IMR-90 (cell line): Measurements from ENCODE around the gene MAG. TPM values are rescaled to one million over a fixed set of nuclear protein-coding genes. Genes with fewer than 3 reads are reported as not detected.

ENCODE experiments used
- ATAC-seq: fragments of 200-7000 bp; cut with Tn5 transposase; 2 replicates; pipeline ENCODE4 v1.9.1; 2020; ENCODE audit warnings: low read depth, mild to moderate bottlenecking, moderate library complexity
- BruUV-seq: library from RNA; stranded (reverse); fragments of 400-500 nt; replicated peaks from 2 replicates; lab custom pipeline; 2021; lab: Mats Ljungman, UMichigan
- CTCF ChIA-PET: fragments of 300-600 bp; formaldehyde crosslinking; extraction: SDS; loops from one replicate; lab custom pipeline; 2021; ENCODE audit warnings: antibody characterized with exemption; lab: Yijun Ruan, JAX
- POLR2A ChIA-PET: fragments of 300-600 bp; sonication (Branson Sonifier 250); formaldehyde crosslinking; loops from one replicate; lab custom pipeline; 2022; ENCODE audit warnings: antibody characterized with exemption; ENCODE audit not compliant: unreplicated experiment; lab: Charles Lee
- DNase-seq: peaks from one replicate; pipeline ENCODE4 v3.0.0; 2013
- H2AFZ ChIP-seq: replicated peaks from 2 replicates; pipeline ENCODE3; 2013; ENCODE audit warnings: low read length, mild to moderate bottlenecking; ENCODE audit not compliant: poor library complexity
- H2AK5ac ChIP-seq: 2 replicates; pipeline ENCODE4 v1.6.1; 2013; ENCODE audit warnings: low read depth, low read length, inconsistent platforms
- H2AK9ac ChIP-seq: replicated peaks from 2 replicates; pipeline ENCODE3; 2013; ENCODE audit warnings: mild to moderate bottlenecking, low read depth, low read length, moderate library complexity; ENCODE audit not compliant: poor library complexity
- H2BK120ac ChIP-seq: 2 replicates; pipeline ENCODE4 v1.6.1; 2013; ENCODE audit warnings: low read depth, low read length, inconsistent platforms
- H2BK15ac ChIP-seq: 3 replicates; pipeline ENCODE4 v1.6.1; 2013; ENCODE audit warnings: low read depth, low read length, inconsistent platforms
- H2BK20ac ChIP-seq: 2 replicates; pipeline ENCODE4 v1.6.1; 2013; ENCODE audit warnings: low read depth, mild to moderate bottlenecking, inconsistent platforms, low read length, moderate library complexity
- H2BK5ac ChIP-seq: 2 replicates; pipeline ENCODE4 v1.6.1; 2013; ENCODE audit warnings: mild to moderate bottlenecking, low read depth, low read length, inconsistent platforms; ENCODE audit not compliant: poor library complexity, severe bottlenecking
- H3K14ac ChIP-seq: replicated peaks from 2 replicates; pipeline ENCODE4 v1.6.1; 2013; ENCODE audit warnings: low read depth, low read length, inconsistent platforms
- H3K18ac ChIP-seq: 2 replicates; pipeline ENCODE4 v1.6.1; 2013; ENCODE audit warnings: low read depth, low read length, control low read depth
- H3K23ac ChIP-seq: 2 replicates; pipeline ENCODE4 v1.6.1; 2013; ENCODE audit warnings: low read depth, low read length, inconsistent platforms
- H3K27ac ChIP-seq: 2 replicates; pipeline ENCODE4 v1.5.1; 2013; ENCODE audit warnings: mild to moderate bottlenecking, control low read depth, low read length; ENCODE audit not compliant: insufficient read depth
- H3K27me3 ChIP-seq: 2 replicates; pipeline ENCODE4 v1.6.1; 2013; ENCODE audit warnings: low read length; ENCODE audit not compliant: control insufficient read depth, insufficient read depth
- H3K36me3 ChIP-seq: 2 replicates; pipeline ENCODE4 v1.6.1; 2013; ENCODE audit warnings: low read length, mixed read lengths; ENCODE audit not compliant: control insufficient read depth, insufficient read depth
- H3K4ac ChIP-seq: 2 replicates; pipeline ENCODE4 v1.6.1; 2013; ENCODE audit warnings: low read depth, low read length, inconsistent platforms
- H3K4me1 ChIP-seq: 2 replicates; pipeline ENCODE4 v1.6.1; 2013; ENCODE audit warnings: low read length, mixed read lengths; ENCODE audit not compliant: control insufficient read depth, insufficient read depth
- H3K4me2 ChIP-seq: 2 replicates; pipeline ENCODE4 v1.6.1; 2013; ENCODE audit warnings: low read depth, mild to moderate bottlenecking, control low read depth, low read length, moderate library complexity
- H3K4me3 ChIP-seq: 2 replicates; pipeline ENCODE4 v1.5.1; 2013; ENCODE audit warnings: low read depth, mild to moderate bottlenecking, control low read depth, low read length, moderate library complexity; ENCODE audit not compliant: insufficient read depth
- H3K56ac ChIP-seq: 2 replicates; pipeline ENCODE4 v1.6.1; 2013; ENCODE audit warnings: low read length, inconsistent platforms; ENCODE audit not compliant: insufficient read depth; ENCODE audit errors: extremely low read depth
- H3K79me1 ChIP-seq, 2 experiments: 2 replicates each; pipeline ENCODE4 v1.6.1; 2013; ENCODE audit warnings: low read length in 2 of 2, inconsistent platforms in 1 of 2, low read depth in 1 of 2
- H3K9ac ChIP-seq: 2 replicates; pipeline ENCODE4 v1.6.1; 2013; ENCODE audit warnings: low read depth, low read length, control low read depth
- H3K9me1 ChIP-seq: 2 replicates; pipeline ENCODE4 v1.6.1; 2013; ENCODE audit warnings: low read length, inconsistent platforms; ENCODE audit not compliant: insufficient read depth
- H3K9me3 ChIP-seq: 2 replicates; pipeline ENCODE4 v1.6.1; 2013; ENCODE audit warnings: low read length; ENCODE audit not compliant: control insufficient read depth, insufficient read depth
- H4K20me1 ChIP-seq: 2 replicates; pipeline ENCODE4 v1.6.1; 2013; ENCODE audit warnings: low read length, inconsistent platforms; ENCODE audit not compliant: insufficient read depth
- H4K5ac ChIP-seq: 2 replicates; pipeline ENCODE4 v1.6.1; 2013; ENCODE audit warnings: mild to moderate bottlenecking, low read depth, low read length, control low read depth
- H4K8ac ChIP-seq, 2 experiments: 2 replicates each; pipeline ENCODE4 v1.6.1; 2013; ENCODE audit warnings: low read depth in 2 of 2, low read length in 2 of 2, control low read depth in 1 of 2, inconsistent platforms in 1 of 2
- H4K91ac ChIP-seq: 2 replicates; pipeline ENCODE4 v1.6.1; 2013; ENCODE audit warnings: low read depth, low read length, inconsistent platforms; ENCODE audit not compliant: insufficient read depth
- SMC3 ChIP-seq: fragments of 150-350 bp; IDR thresholded peaks from 2 replicates; pipeline ENCODE4 v1.6.1; 2016; ENCODE audit warnings: low read depth, mild to moderate bottlenecking, antibody characterized with exemption, low read length, moderate library complexity
- USF2 ChIP-seq: fragments of 150-350 bp; IDR thresholded peaks from 2 replicates; pipeline ENCODE4 v1.6.1; 2017; ENCODE audit warnings: mild to moderate bottlenecking, antibody characterized with exemption, low read length, low read depth
- WGBS, 2 experiments: methylation state at CpG; one replicate each; pipeline versions ENCODE4 v1.1.5 to v1.1.7; 2013; ENCODE audit warnings: missing lambda C conversion rate in 2 of 2; ENCODE audit not compliant: insufficient read length in 1 of 2; ENCODE audit errors: extremely low coverage in 2 of 2; 5-methylcytosine and 5-hydroxymethylcytosine counted together
- dilution Hi-C: fragments of 300-500 bp; cut with HindIII; formaldehyde crosslinking; loops from one replicate; pipeline ENCODE4 v1.14.3; 2018; ENCODE audit warnings: low sequenced_read_pairs; ENCODE audit not compliant: unreplicated experiment
- in situ Hi-C: fragments of 300-500 bp; cut with MboI; formaldehyde crosslinking; loops from 3 replicates; pipeline ENCODE4 v1.14.3; 2019; ENCODE audit warnings: low sequenced_read_pairs, inconsistent platforms, mixed read lengths
- intact Hi-C: fragments of 100-400 bp; cut with micrococcal nuclease; formaldehyde crosslinking; loops from 2 replicates; pipeline ENCODE4 v1.10.0; 2022
- polyA plus RNA-seq, 3 experiments: library from polyadenylated mRNA; depleted of rRNA; stranded (reverse); fragments of >200 nt; gene quantifications; 2 replicates each; pipeline ENCODE4 v1.2.3, GENCODE V29; 2012; ENCODE audit warnings: low replicate concordance in 1 of 3
- total RNA-seq: library from RNA; depleted of rRNA; stranded (reverse); fragments of >200 nt; gene quantifications from 2 replicates; pipeline ENCODE4 v1.2.3, GENCODE V29; 2012

The MAG gene
- total and polyA plus RNA-seq, 2 of the 4 experiments (the other 2 are of a cell fraction) = not detected

- no peak overlapping the region for H2BK120ac ChIP-seq
- H3K56ac ChIP-seq = no peak overlapping the region
- dilution Hi-C loops (no loop called here), intact Hi-C loops (no loop called here), in situ Hi-C loops (no loop called here)
- H3K27ac ChIP-seq = no peak overlapping the region
- H3K36me3 ChIP-seq = no peaks in the 10 kb centered on the region
- H3K79me1 ChIP-seq = no peaks in the 10 kb centered on the region
- no peaks in the 10 kb centered on the region for H3K9me3 ChIP-seq
- H4K8ac ChIP-seq = no peak overlapping the region
- WGBS, 2 experiments = 100% methylated on average over 1 of the region's 10 CpGs; no CpG with 5 or more reads in 1 of the 2 experiments
- no peak overlapping the region for H4K5ac ChIP-seq
- H3K4me3 ChIP-seq = no peak overlapping the region
- ATAC-seq (no peak), DNase-seq (no peak)
- ChIA-PET POLR2A (no interaction called here), CTCF (no interaction called here)
- peaks cover 15% of the 10 kb centered on the region for H3K27me3 ChIP-seq
- no peak overlapping the region for H2BK5ac ChIP-seq
- H3K23ac ChIP-seq = no peak overlapping the region
- H3K4ac ChIP-seq = no peak overlapping the region
- no TSS peak for BruUV-seq
- H3K18ac ChIP-seq = no peak overlapping the region
- TF ChIP-seq SMC3 (no peak), USF2 (no peak)
- no peak overlapping the region for H2AFZ ChIP-seq
- no peak overlapping the region for H3K14ac ChIP-seq
- H3K9ac ChIP-seq = no peak overlapping the region
- no peak overlapping the region for H2AK5ac ChIP-seq
- H2AK9ac ChIP-seq = no peak overlapping the region
- no peaks in the 10 kb centered on the region for H4K20me1 ChIP-seq
- H2BK15ac ChIP-seq = no peak overlapping the region
- no peaks in the 10 kb centered on the region for H3K4me1 ChIP-seq
- peaks cover 8% of the 10 kb centered on the region for H3K9me1 ChIP-seq
- no peak overlapping the region for H3K4me2 ChIP-seq
- no peak overlapping the region for H4K91ac ChIP-seq
- no peak overlapping the region for H2BK20ac ChIP-seq
Observed at GRCh38 chr19:35260694-35261304, 31.2 kb upstream of the MAG start.
